Lower leg skin (tissue), 4 donors: ENCODE data around the gene KRT83. TPM values are rescaled to one million over a fixed set of nuclear protein-coding genes. Genes with fewer than 3 reads are reported as not detected.
A peak's percentile ranks its signal among the peaks of the same experiment; 100 is the strongest.
"Not testable (repeated sequence)": the region's sequence is repeated elsewhere in the genome, so short reads cannot be mapped to it uniquely, and the experiment has no call there.

Experiments used
- DNase-seq, 2 donors: peaks; one replicate each; pipeline ENCODE4 v3.0.0-alpha.2; 2019; ENCODE audit warnings: low spot score in 2 of 2
- H3K4me3 ChIP-seq: fragments of 200-600 bp; sonication (generic); 2 replicates; pipeline ENCODE4 v1.5.1; 2017; ENCODE audit warnings: mild to moderate bottlenecking, low read depth; ENCODE audit not compliant: poor library complexity, severe bottlenecking
- POLR2A ChIP-seq, 2 donors: fragments of 450-650 bp; IDR thresholded peaks; one replicate each; pipeline ENCODE4 v1.6.1; 2016 to 2017; ENCODE audit warnings: antibody characterized with exemption in 2 of 2, mild to moderate bottlenecking in 1 of 2, moderate library complexity in 1 of 2
- WGBS, 2 donors: methylation state at CpG; one replicate each; pipeline ENCODE4 v1.1.5; 2018; 5-methylcytosine and 5-hydroxymethylcytosine counted together
- intact Hi-C: fragments of 100-400 bp; cut with DNase I; formaldehyde crosslinking; loops from one replicate; pipeline ENCODE4 v1.15.0; 2023; ENCODE audit warnings: low total_unique reads
- total RNA-seq, 4 donors: library from RNA; depleted of rRNA; stranded (reverse); fragments of >200 nt; gene quantifications; one replicate each; pipeline ENCODE4 v1.1.0, GENCODE V29; 2016
- TF ChIP-seq, protein P1 (sequence below), 3 donors: fragments of 450-650 bp; IDR thresholded peaks; one replicate each; pipeline ENCODE4 v1.5.1; 2016; ENCODE audit warnings: antibody characterized with exemption in 3 of 3, mild to moderate bottlenecking in 3 of 3, moderate library complexity in 2 of 3

Gene KRT83
- total RNA-seq, 4 donors from 2014 or later = 2.1 to 34.7 TPM; not detected in 2

- TF ChIP-seq, protein P1, sequence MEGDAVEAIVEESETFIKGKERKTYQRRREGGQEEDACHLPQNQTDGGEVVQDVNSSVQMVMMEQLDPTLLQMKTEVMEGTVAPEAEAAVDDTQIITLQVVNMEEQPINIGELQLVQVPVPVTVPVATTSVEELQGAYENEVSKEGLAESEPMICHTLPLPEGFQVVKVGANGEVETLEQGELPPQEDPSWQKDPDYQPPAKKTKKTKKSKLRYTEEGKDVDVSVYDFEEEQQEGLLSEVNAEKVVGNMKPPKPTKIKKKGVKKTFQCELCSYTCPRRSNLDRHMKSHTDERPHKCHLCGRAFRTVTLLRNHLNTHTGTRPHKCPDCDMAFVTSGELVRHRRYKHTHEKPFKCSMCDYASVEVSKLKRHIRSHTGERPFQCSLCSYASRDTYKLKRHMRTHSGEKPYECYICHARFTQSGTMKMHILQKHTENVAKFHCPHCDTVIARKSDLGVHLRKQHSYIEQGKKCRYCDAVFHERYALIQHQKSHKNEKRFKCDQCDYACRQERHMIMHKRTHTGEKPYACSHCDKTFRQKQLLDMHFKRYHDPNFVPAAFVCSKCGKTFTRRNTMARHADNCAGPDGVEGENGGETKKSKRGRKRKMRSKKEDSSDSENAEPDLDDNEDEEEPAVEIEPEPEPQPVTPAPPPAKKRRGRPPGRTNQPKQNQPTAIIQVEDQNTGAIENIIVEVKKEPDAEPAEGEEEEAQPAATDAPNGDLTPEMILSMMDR (IDR thresholded peaks at IDR 0.05) = no peak
- TF ChIP-seq POLR2A (IDR thresholded peaks at IDR 0.05) = no peak
- 92 to 95% methylated on average over 2 of the region's 2 CpGs for WGBS, 2 donors
- intact Hi-C loops = no loop called here
- no peak for DNase-seq
- no peak overlapping the region for H3K4me3 ChIP-seq
Observed at GRCh38 chr12:52306731-52307130, 14.5 kb downstream of the KRT83 start.

- 79 to 81% methylated on average over 11 of the region's 11 CpGs for WGBS, 2 donors
- DNase-seq = peak in 1 of 2 donors; percentile 54
- H3K4me3 ChIP-seq = no peak overlapping the region
- intact Hi-C loops = no loop called here
- no peak for TF ChIP-seq POLR2A (IDR thresholded peaks at IDR 0.05)
- TF ChIP-seq, protein P1 (IDR thresholded peaks at IDR 0.05) = no peak
Observed at GRCh38 chr12:52305921-52306705, 15.1 kb downstream of the KRT83 start.

GRCh38 chr12:52304941-52305411, 16.2 kb downstream of the KRT83 start:
- H3K4me3 ChIP-seq, intact Hi-C loops: not testable (repeated sequence)
- peak in 1 of 2 donors; percentile 82 for DNase-seq
- WGBS, 2 donors = 82 to 90% methylated on average over 15 of the region's 15 CpGs

DNA sequence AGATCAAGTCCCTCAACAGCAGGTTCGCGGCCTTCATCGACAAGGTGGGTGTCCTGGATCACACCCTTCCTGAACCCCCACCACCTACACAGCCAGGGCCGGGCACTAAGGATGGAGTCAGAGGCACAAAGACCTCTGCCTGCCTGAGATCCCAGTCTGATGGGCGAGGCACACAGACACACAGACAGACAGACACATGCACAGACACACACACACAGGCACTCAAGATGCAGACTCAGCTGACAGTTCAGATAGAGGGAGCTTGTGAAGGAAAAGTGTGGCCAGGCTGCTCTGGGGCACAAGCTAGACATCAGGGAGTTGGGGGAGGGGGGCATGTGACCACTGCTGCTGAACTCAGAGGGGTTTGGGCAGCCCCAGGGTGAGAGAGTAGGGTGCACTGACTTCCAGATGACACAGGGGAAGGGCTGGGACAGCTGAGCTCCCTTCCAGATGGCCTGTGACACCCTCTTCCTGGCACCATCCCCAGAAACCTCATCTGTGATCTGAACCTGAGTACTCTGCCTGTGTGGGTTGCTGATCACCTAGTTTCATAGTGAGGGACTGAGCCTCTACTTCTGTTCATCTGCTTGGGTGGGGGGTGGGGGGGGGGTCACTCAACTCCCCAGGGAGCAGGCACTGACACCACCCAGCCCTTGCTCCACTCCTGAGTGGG, 18.8 kb downstream of the KRT83 start:
- H3K4me3 ChIP-seq, DNase-seq, intact Hi-C loops: not testable (repeated sequence)
- WGBS, 2 donors = no CpG with 5 or more reads among the region's 5 CpGs

DNA sequence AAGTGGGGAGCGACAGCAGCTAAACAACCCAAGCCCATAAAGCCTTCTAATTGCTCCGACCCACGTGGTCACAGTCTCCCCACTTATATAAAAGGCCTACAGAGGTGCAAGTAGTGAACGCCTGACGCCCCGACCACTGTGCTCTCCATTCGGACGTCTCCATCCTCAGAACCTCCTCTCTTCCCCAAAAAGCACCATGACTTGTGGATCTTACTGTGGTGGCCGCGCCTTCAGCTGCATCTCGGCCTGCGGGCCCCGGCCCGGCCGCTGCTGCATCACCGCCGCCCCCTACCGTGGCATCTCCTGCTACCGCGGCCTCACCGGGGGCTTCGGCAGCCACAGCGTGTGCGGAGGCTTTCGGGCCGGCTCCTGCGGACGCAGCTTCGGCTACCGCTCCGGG, 19.5 kb downstream of the KRT83 start:
- intact Hi-C loops = not testable (repeated sequence)
- 81 to 84% methylated on average over 24 of the region's 31 CpGs for WGBS, 2 donors
- peak in 1 of 2 donors; percentile 68 for DNase-seq

DNA sequence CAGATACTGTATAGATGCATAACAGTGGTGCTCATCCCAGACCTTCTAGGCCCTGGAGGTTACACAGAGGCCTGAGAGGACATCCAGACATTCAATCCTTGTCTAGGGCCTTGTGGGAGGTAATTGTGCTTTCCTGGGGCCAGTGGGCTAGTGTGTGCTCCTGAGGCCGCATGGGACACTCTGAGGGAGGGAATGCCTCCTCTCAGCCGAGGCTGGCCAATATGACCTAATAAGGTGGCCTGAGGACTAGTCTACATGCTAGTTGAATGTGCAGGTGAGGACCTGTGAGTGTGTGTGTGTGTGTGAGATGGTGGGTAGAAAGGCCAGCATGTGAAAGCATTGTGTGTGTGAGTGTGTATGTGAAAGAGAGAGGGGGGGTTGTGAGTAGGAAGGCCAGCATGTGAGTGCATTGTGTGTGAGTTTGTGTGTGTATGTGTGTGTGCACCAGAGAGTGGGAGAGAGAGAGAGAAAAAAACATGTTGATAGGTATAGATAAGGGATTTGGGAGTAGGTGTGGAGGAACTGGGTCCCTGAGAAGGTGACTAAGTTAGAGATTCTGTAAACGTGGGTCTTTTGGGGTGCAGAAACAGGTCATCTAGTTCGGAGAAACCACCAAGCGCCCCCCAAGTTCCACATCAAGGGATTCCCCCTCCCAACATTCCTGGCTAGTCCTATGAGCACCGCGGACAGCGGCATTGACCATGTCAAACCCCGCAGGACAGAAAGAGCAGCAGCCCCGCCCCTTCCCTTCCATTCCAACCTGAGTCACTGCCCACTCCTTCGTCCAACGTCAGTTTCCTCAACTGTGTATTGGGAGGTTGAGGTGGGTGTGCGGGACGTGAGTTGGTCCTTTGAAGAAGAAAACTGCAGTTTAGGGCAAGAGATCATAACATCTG, 20.2 kb downstream of the KRT83 start:
- TF ChIP-seq POLR2A (IDR thresholded peaks at IDR 0.05) = no peak
- TF ChIP-seq, protein P1 (IDR thresholded peaks at IDR 0.05) = no peak
- intact Hi-C loops = no loop called here
- H3K4me3 ChIP-seq = no peak overlapping the region
- 66 to 77% methylated on average over 14 of the region's 14 CpGs for WGBS, 2 donors
- peak in 1 of 2 donors; percentile 59 for DNase-seq

More for the DNA sequence above, 19.5 kb downstream of the KRT83 start:
- H3K4me3 ChIP-seq = not testable (repeated sequence)
